BJ (cell line): ENCODE measurements around the gene HSD17B8. TPM values are rescaled to one million over a fixed set of nuclear protein-coding genes. Genes with fewer than 3 reads are reported as not detected.

Source experiments
- CTCF ChIA-PET: fragments of 350-600 bp; formaldehyde crosslinking; extraction: SDS; loops from one replicate; lab custom pipeline; 2021; ENCODE audit warnings: antibody characterized with exemption, inconsistent platforms; lab: Yijun Ruan, JAX
- POLR2A ChIA-PET: fragments of 300-600 bp; sonication (Branson Sonifier 250); formaldehyde crosslinking; extraction: SDS; loops from one replicate; lab custom pipeline; 2021; ENCODE audit warnings: antibody characterized with exemption; lab: Charles Lee
- DNase-seq: peaks from one replicate; pipeline ENCODE4 v3.0.0-alpha.2; 2011; ENCODE audit warnings: low read depth
- H3K27me3 ChIP-seq: 2 replicates; pipeline ENCODE4 v1.6.0; 2011; ENCODE audit warnings: low read length; ENCODE audit not compliant: control insufficient read depth, insufficient read depth
- H3K36me3 ChIP-seq: 2 replicates; pipeline ENCODE4 v1.5.1; 2011; ENCODE audit warnings: low read length; ENCODE audit not compliant: control insufficient read depth, insufficient read depth
- H3K4me3 ChIP-seq: 2 replicates; pipeline ENCODE4 v1.5.1; 2011; ENCODE audit warnings: low read depth, mild to moderate bottlenecking, control low read depth, low read length
- CTCF ChIP-seq: IDR thresholded peaks from 2 replicates; pipeline ENCODE4 v1.5.1; 2011; ENCODE audit warnings: low read depth, mild to moderate bottlenecking, control low read depth, inconsistent platforms, low read length, moderate library complexity; ENCODE audit not compliant: insufficient read depth
- polyA plus RNA-seq: library from polyadenylated mRNA; depleted of rRNA; stranded (reverse); fragments of >200 nt; gene quantifications from 2 replicates; pipeline ENCODE4 v1.2.3, GENCODE V29; 2011

HSD17B8 gene
- polyA plus RNA-seq, 1 experiment, result 3.4 TPM

- no peak for TF ChIP-seq CTCF
- DNase-seq, result no peak
- Histone ChIP-seq H3K36me3 (no peaks in the 10 kb centered on the region), H3K4me3 (no peak overlapping the region), H3K27me3 (peaks cover 1% of the 10 kb centered on the region)
- ChIA-PET POLR2A (no interaction called here), CTCF (no interaction called here)
Observed at GRCh38 chr6:33168639-33169038, 35.8 kb upstream of the HSD17B8 start.

- Histone ChIP-seq H3K36me3 (no peaks in the 10 kb centered on the region), H3K4me3 (no peak overlapping the region), H3K27me3 (no peaks in the 10 kb centered on the region; the same call in 1 of the 2 replicates)
- no peak for DNase-seq
- ChIA-PET POLR2A (no interaction called here), CTCF (no interaction called here)
- TF ChIP-seq CTCF, result no peak
Observed at GRCh38 chr6:33169291-33170175, 34.9 kb upstream of the HSD17B8 start.

- no peak for TF ChIP-seq CTCF
- no peak for DNase-seq
- ChIA-PET CTCF (interaction anchor here (3.8 kb wide), 1 partner anchor 10 kb away, joined by 39 read pairs; no protein-coding TSS in a partner anchor), POLR2A (no interaction called here)
- Histone ChIP-seq H3K4me3 (no peak overlapping the region), H3K36me3 (no peaks in the 10 kb centered on the region), H3K27me3 (peaks cover 3% of the 10 kb centered on the region)
Observed at GRCh38 chr6:33170176-33171015, 34.1 kb upstream of the HSD17B8 start.

GRCh38 chr6:33171016-33171879, 33.2 kb upstream of the HSD17B8 start:
- no peak for DNase-seq
- CTCF ChIA-PET, result interaction anchor here (1.8 to 4.3 kb wide), 3 partner anchors 10 to 157 kb away, joined by 11 to 39 read pairs (median 33); no protein-coding TSS in a partner anchor
- TF ChIP-seq CTCF, result no peak
- Histone ChIP-seq H3K36me3 (no peaks in the 10 kb centered on the region), H3K4me3 (no peak overlapping the region), H3K27me3 (peaks cover 3% of the 10 kb centered on the region)
- POLR2A ChIA-PET, result no interaction called here
